Colonic mucosa (tissue), 4 donors: ENCODE measurements around the gene LYSMD2. TPM values are rescaled to one million over a fixed set of nuclear protein-coding genes. Genes with fewer than 3 reads are reported as not detected.

Source experiments
- DNase-seq: peaks from one replicate; pipeline ENCODE4 v3.0.0-alpha.2; 2020
- H3K27ac ChIP-seq: fragments of 200-600 bp; one replicate; pipeline ENCODE4 v1.8.0; 2021
- H3K27me3 ChIP-seq: fragments of 200-600 bp; one replicate; pipeline ENCODE4 v1.8.0; 2021
- H3K36me3 ChIP-seq: fragments of 200-600 bp; one replicate; pipeline ENCODE4 v1.8.0; 2021
- H3K4me1 ChIP-seq: fragments of 200-600 bp; one replicate; pipeline ENCODE4 v1.8.0; 2021; ENCODE audit warnings: mild to moderate bottlenecking
- H3K4me3 ChIP-seq: fragments of 200-600 bp; one replicate; pipeline ENCODE4 v1.8.0; 2021
- H3K9ac ChIP-seq, 2 donors: one replicate each; pipeline ENCODE4 v1.7.0; 2013; ENCODE audit warnings: control low read depth in 2 of 2, low read depth in 2 of 2, low read length in 2 of 2
- H3K9me3 ChIP-seq: fragments of 200-600 bp; one replicate; pipeline ENCODE4 v1.8.0; 2021
- intact Hi-C: fragments of 100-400 bp; cut with DNase I; formaldehyde crosslinking; loops from one replicate; pipeline ENCODE4 v1.14.1; 2022
- total RNA-seq, 2 donors: library from RNA; stranded (reverse); fragmentation: NEBNext Ultra II Directional in 1 of 2; extraction: Animal tissue kit (Norgen Biotek cat#: 25700) in 1 of 2; gene quantifications; one replicate each; pipeline ENCODE4 v1.2.1, GENCODE V29; 2021
- TF ChIP-seq, protein P1 (sequence below): fragments of 200-600 bp; IDR thresholded peaks from one replicate; pipeline ENCODE4 v1.8.0; 2022; ENCODE audit warnings: antibody characterized with exemption, mild to moderate bottlenecking
- donor health status: healthy.
- donor health status: DM: no; HTN: no; CAD: no.
- donor health status: DM: no; HTN: no; CAD: no.

LYSMD2 gene
- total RNA-seq, 2 donors from 2014 or later, result 7.1 to 7.8 TPM

DNA sequence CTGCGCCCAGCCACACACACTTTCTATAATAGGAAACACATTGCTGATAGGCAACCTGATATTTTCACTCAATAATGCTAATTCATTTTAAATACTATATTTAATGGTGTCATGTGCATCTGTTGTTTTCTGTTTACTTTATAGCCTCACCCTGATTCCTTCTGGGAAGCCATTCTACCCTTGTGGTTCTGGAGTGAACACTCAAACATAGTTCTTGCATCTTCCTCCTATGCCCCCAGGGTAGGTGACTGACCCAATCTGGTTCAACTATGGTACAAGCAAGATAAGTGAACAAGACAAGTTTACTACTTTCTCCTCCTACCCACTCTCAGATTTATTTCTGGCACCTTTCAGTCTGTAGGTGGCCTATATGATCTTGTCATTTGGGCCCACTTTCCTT lies 60.4 kb downstream of the LYSMD2 start:
- intact Hi-C loops, result no loop called here
- DNase-seq, result no peak

GRCh38 chr15:51675234-51675633 lies 62.2 kb downstream of the LYSMD2 start:
- Histone ChIP-seq H3K4me3 (no peak overlapping the region), H3K9ac (no peak overlapping the region), H3K4me1 (no peaks in the 10 kb centered on the region), H3K27ac (no peak overlapping the region), H3K27me3 (no peaks in the 10 kb centered on the region), H3K36me3 (no peaks in the 10 kb centered on the region), H3K9me3 (no peaks in the 10 kb centered on the region)
- intact Hi-C loops, result no loop called here
- TF ChIP-seq, protein P1, sequence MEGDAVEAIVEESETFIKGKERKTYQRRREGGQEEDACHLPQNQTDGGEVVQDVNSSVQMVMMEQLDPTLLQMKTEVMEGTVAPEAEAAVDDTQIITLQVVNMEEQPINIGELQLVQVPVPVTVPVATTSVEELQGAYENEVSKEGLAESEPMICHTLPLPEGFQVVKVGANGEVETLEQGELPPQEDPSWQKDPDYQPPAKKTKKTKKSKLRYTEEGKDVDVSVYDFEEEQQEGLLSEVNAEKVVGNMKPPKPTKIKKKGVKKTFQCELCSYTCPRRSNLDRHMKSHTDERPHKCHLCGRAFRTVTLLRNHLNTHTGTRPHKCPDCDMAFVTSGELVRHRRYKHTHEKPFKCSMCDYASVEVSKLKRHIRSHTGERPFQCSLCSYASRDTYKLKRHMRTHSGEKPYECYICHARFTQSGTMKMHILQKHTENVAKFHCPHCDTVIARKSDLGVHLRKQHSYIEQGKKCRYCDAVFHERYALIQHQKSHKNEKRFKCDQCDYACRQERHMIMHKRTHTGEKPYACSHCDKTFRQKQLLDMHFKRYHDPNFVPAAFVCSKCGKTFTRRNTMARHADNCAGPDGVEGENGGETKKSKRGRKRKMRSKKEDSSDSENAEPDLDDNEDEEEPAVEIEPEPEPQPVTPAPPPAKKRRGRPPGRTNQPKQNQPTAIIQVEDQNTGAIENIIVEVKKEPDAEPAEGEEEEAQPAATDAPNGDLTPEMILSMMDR, result no peak
- no peak for DNase-seq

More for the DNA sequence above, 60.4 kb downstream of the LYSMD2 start:
- no peak overlapping the region for H3K9ac ChIP-seq
- peaks cover 5% of the 10 kb centered on the region for H3K27me3 ChIP-seq
- TF ChIP-seq, protein P1, result no peak
- H3K27ac ChIP-seq, result no peak overlapping the region
- no peaks in the 10 kb centered on the region for H3K4me1 ChIP-seq
- no peaks in the 10 kb centered on the region for H3K9me3 ChIP-seq
- H3K4me3 ChIP-seq, result no peak overlapping the region
- H3K36me3 ChIP-seq, result no peaks in the 10 kb centered on the region

Other genes with a start within 250 kb of the LYSMD2 start
- 10 to 100 TPM; 21.7 to 33.4 TPM for gene DMXL2, start 114.9 kb downstream of the LYSMD2 start, total RNA-seq
- 1 to 10 TPM in 1 of 2 donors, under 1 TPM in 1; 0.72 to 2.0 TPM for gene SCG3, start 56.2 kb downstream of the LYSMD2 start, total RNA-seq
- gene TMOD2, start 13.9 kb upstream of the LYSMD2 start, total RNA-seq, result 1 to 10 TPM; 2.4 to 7.2 TPM
- gene TMOD3, start 92.0 kb upstream of the LYSMD2 start, total RNA-seq, result 10 to 100 TPM; 68.4 to 78.6 TPM
- 10 to 100 TPM; 23.6 to 29.3 TPM for gene LEO1, start 234.1 kb upstream of the LYSMD2 start, total RNA-seq